IMR-90 (cell line): Measurements from ENCODE around the gene MT1G. TPM values are rescaled to one million over a fixed set of nuclear protein-coding genes. Genes with fewer than 3 reads are reported as not detected.

ENCODE experiments used
- ATAC-seq: fragments of 200-7000 bp; cut with Tn5 transposase; 2 replicates; pipeline ENCODE4 v1.9.1; 2020; ENCODE audit warnings: low read depth, mild to moderate bottlenecking, moderate library complexity
- BruUV-seq: library from RNA; stranded (reverse); fragments of 400-500 nt; replicated peaks from 2 replicates; lab custom pipeline; 2021; lab: Mats Ljungman, UMichigan
- CTCF ChIA-PET: fragments of 300-600 bp; formaldehyde crosslinking; extraction: SDS; loops from one replicate; lab custom pipeline; 2021; ENCODE audit warnings: antibody characterized with exemption; lab: Yijun Ruan, JAX
- POLR2A ChIA-PET: fragments of 300-600 bp; sonication (Branson Sonifier 250); formaldehyde crosslinking; loops from one replicate; lab custom pipeline; 2022; ENCODE audit warnings: antibody characterized with exemption; ENCODE audit not compliant: unreplicated experiment; lab: Charles Lee
- DNase-seq: peaks from one replicate; pipeline ENCODE4 v3.0.0; 2013
- H2AFZ ChIP-seq: replicated peaks from 2 replicates; pipeline ENCODE3; 2013; ENCODE audit warnings: low read length, mild to moderate bottlenecking; ENCODE audit not compliant: poor library complexity
- H2AK5ac ChIP-seq: 2 replicates; pipeline ENCODE4 v1.6.1; 2013; ENCODE audit warnings: low read depth, low read length, inconsistent platforms
- H2AK9ac ChIP-seq: replicated peaks from 2 replicates; pipeline ENCODE3; 2013; ENCODE audit warnings: mild to moderate bottlenecking, low read depth, low read length, moderate library complexity; ENCODE audit not compliant: poor library complexity
- H2BK120ac ChIP-seq: 2 replicates; pipeline ENCODE4 v1.6.1; 2013; ENCODE audit warnings: low read depth, low read length, inconsistent platforms
- H2BK15ac ChIP-seq: 3 replicates; pipeline ENCODE4 v1.6.1; 2013; ENCODE audit warnings: low read depth, low read length, inconsistent platforms
- H2BK20ac ChIP-seq: 2 replicates; pipeline ENCODE4 v1.6.1; 2013; ENCODE audit warnings: low read depth, mild to moderate bottlenecking, inconsistent platforms, low read length, moderate library complexity
- H2BK5ac ChIP-seq: 2 replicates; pipeline ENCODE4 v1.6.1; 2013; ENCODE audit warnings: mild to moderate bottlenecking, low read depth, low read length, inconsistent platforms; ENCODE audit not compliant: poor library complexity, severe bottlenecking
- H3K14ac ChIP-seq: replicated peaks from 2 replicates; pipeline ENCODE4 v1.6.1; 2013; ENCODE audit warnings: low read depth, low read length, inconsistent platforms
- H3K18ac ChIP-seq: 2 replicates; pipeline ENCODE4 v1.6.1; 2013; ENCODE audit warnings: low read depth, low read length, control low read depth
- H3K23ac ChIP-seq: 2 replicates; pipeline ENCODE4 v1.6.1; 2013; ENCODE audit warnings: low read depth, low read length, inconsistent platforms
- H3K27ac ChIP-seq: 2 replicates; pipeline ENCODE4 v1.5.1; 2013; ENCODE audit warnings: mild to moderate bottlenecking, control low read depth, low read length; ENCODE audit not compliant: insufficient read depth
- H3K27me3 ChIP-seq: 2 replicates; pipeline ENCODE4 v1.6.1; 2013; ENCODE audit warnings: low read length; ENCODE audit not compliant: control insufficient read depth, insufficient read depth
- H3K36me3 ChIP-seq: 2 replicates; pipeline ENCODE4 v1.6.1; 2013; ENCODE audit warnings: low read length, mixed read lengths; ENCODE audit not compliant: control insufficient read depth, insufficient read depth
- H3K4ac ChIP-seq: 2 replicates; pipeline ENCODE4 v1.6.1; 2013; ENCODE audit warnings: low read depth, low read length, inconsistent platforms
- H3K4me1 ChIP-seq: 2 replicates; pipeline ENCODE4 v1.6.1; 2013; ENCODE audit warnings: low read length, mixed read lengths; ENCODE audit not compliant: control insufficient read depth, insufficient read depth
- H3K4me2 ChIP-seq: 2 replicates; pipeline ENCODE4 v1.6.1; 2013; ENCODE audit warnings: low read depth, mild to moderate bottlenecking, control low read depth, low read length, moderate library complexity
- H3K4me3 ChIP-seq: 2 replicates; pipeline ENCODE4 v1.5.1; 2013; ENCODE audit warnings: low read depth, mild to moderate bottlenecking, control low read depth, low read length, moderate library complexity; ENCODE audit not compliant: insufficient read depth
- H3K56ac ChIP-seq: 2 replicates; pipeline ENCODE4 v1.6.1; 2013; ENCODE audit warnings: low read length, inconsistent platforms; ENCODE audit not compliant: insufficient read depth; ENCODE audit errors: extremely low read depth
- H3K79me1 ChIP-seq, 2 experiments: 2 replicates each; pipeline ENCODE4 v1.6.1; 2013; ENCODE audit warnings: low read length in 2 of 2, inconsistent platforms in 1 of 2, low read depth in 1 of 2
- H3K9ac ChIP-seq: 2 replicates; pipeline ENCODE4 v1.6.1; 2013; ENCODE audit warnings: low read depth, low read length, control low read depth
- H3K9me1 ChIP-seq: 2 replicates; pipeline ENCODE4 v1.6.1; 2013; ENCODE audit warnings: low read length, inconsistent platforms; ENCODE audit not compliant: insufficient read depth
- H3K9me3 ChIP-seq: 2 replicates; pipeline ENCODE4 v1.6.1; 2013; ENCODE audit warnings: low read length; ENCODE audit not compliant: control insufficient read depth, insufficient read depth
- H4K20me1 ChIP-seq: 2 replicates; pipeline ENCODE4 v1.6.1; 2013; ENCODE audit warnings: low read length, inconsistent platforms; ENCODE audit not compliant: insufficient read depth
- H4K5ac ChIP-seq: 2 replicates; pipeline ENCODE4 v1.6.1; 2013; ENCODE audit warnings: mild to moderate bottlenecking, low read depth, low read length, control low read depth
- H4K8ac ChIP-seq, 2 experiments: 2 replicates each; pipeline ENCODE4 v1.6.1; 2013; ENCODE audit warnings: low read depth in 2 of 2, low read length in 2 of 2, control low read depth in 1 of 2, inconsistent platforms in 1 of 2
- H4K91ac ChIP-seq: 2 replicates; pipeline ENCODE4 v1.6.1; 2013; ENCODE audit warnings: low read depth, low read length, inconsistent platforms; ENCODE audit not compliant: insufficient read depth
- BHLHE40 ChIP-seq: fragments of 150-350 bp; IDR thresholded peaks from 2 replicates; pipeline ENCODE4 v1.6.1; 2016; ENCODE audit warnings: mild to moderate bottlenecking, low read depth, low read length
- CEBPB ChIP-seq: IDR thresholded peaks from 2 replicates; pipeline ENCODE4 v1.6.1; 2012; ENCODE audit warnings: low read depth, low read length, improper control_type of control experiment
- CHD1 ChIP-seq: IDR thresholded peaks from 2 replicates; pipeline ENCODE4 v1.6.1; 2012; ENCODE audit warnings: low read depth, low read length, improper control_type of control experiment
- ELK1 ChIP-seq: fragments of 150-350 bp; IDR thresholded peaks from 2 replicates; pipeline ENCODE4 v1.6.1; 2016; ENCODE audit warnings: low read depth, mild to moderate bottlenecking, low read length, moderate library complexity, borderline replicate concordance
- FOS ChIP-seq: fragments of 150-350 bp; IDR thresholded peaks from 2 replicates; pipeline ENCODE4 v1.6.1; 2016; ENCODE audit warnings: low read depth, low read length
- MAFK ChIP-seq: IDR thresholded peaks from 2 replicates; pipeline ENCODE4 v1.6.1; 2012; ENCODE audit warnings: low read depth, low read length, improper control_type of control experiment
- MAZ ChIP-seq: IDR thresholded peaks from 2 replicates; pipeline ENCODE4 v1.6.1; 2012; ENCODE audit warnings: low read depth, mild to moderate bottlenecking, low read length, improper control_type of control experiment, moderate library complexity, borderline replicate concordance
- NFE2L2 ChIP-seq: fragments of 150-350 bp; IDR thresholded peaks from 2 replicates; pipeline ENCODE4 v1.6.1; 2016; ENCODE audit warnings: low read depth, mild to moderate bottlenecking, low read length
- POLR2A ChIP-seq: IDR thresholded peaks from 2 replicates; pipeline ENCODE4 v1.6.1; 2012; ENCODE audit warnings: mild to moderate bottlenecking, low read depth, low read length
- RAD21 ChIP-seq: IDR thresholded peaks from 2 replicates; pipeline ENCODE4 v1.6.1; 2012; ENCODE audit warnings: low read length, improper control_type of control experiment
- RCOR1 ChIP-seq: IDR thresholded peaks from 2 replicates; pipeline ENCODE4 v1.6.1; 2012; ENCODE audit warnings: mild to moderate bottlenecking, low read length, improper control_type of control experiment; ENCODE audit not compliant: insufficient replicate concordance
- RFX5 ChIP-seq: IDR thresholded peaks from 2 replicates; pipeline ENCODE4 v1.8.0; 2012; ENCODE audit warnings: low read depth, mild to moderate bottlenecking, low read length, moderate library complexity
- SMC3 ChIP-seq: fragments of 150-350 bp; IDR thresholded peaks from 2 replicates; pipeline ENCODE4 v1.6.1; 2016; ENCODE audit warnings: low read depth, mild to moderate bottlenecking, antibody characterized with exemption, low read length, moderate library complexity
- WGBS, 2 experiments: methylation state at CpG; one replicate each; pipeline versions ENCODE4 v1.1.5 to v1.1.7; 2013; ENCODE audit warnings: missing lambda C conversion rate in 2 of 2; ENCODE audit not compliant: insufficient read length in 1 of 2; ENCODE audit errors: extremely low coverage in 2 of 2; 5-methylcytosine and 5-hydroxymethylcytosine counted together
- dilution Hi-C: fragments of 300-500 bp; cut with HindIII; formaldehyde crosslinking; loops from one replicate; pipeline ENCODE4 v1.14.3; 2018; ENCODE audit warnings: low sequenced_read_pairs; ENCODE audit not compliant: unreplicated experiment
- in situ Hi-C: fragments of 300-500 bp; cut with MboI; formaldehyde crosslinking; loops from 3 replicates; pipeline ENCODE4 v1.14.3; 2019; ENCODE audit warnings: low sequenced_read_pairs, inconsistent platforms, mixed read lengths
- intact Hi-C: fragments of 100-400 bp; cut with micrococcal nuclease; formaldehyde crosslinking; loops from 2 replicates; pipeline ENCODE4 v1.10.0; 2022
- polyA plus RNA-seq, 3 experiments: library from polyadenylated mRNA; depleted of rRNA; stranded (reverse); fragments of >200 nt; gene quantifications; 2 replicates each; pipeline ENCODE4 v1.2.3, GENCODE V29; 2012; ENCODE audit warnings: low replicate concordance in 1 of 3
- total RNA-seq: library from RNA; depleted of rRNA; stranded (reverse); fragments of >200 nt; gene quantifications from 2 replicates; pipeline ENCODE4 v1.2.3, GENCODE V29; 2012
- TF ChIP-seq, protein P1 (sequence below): conservative IDR thresholded peaks from 2 replicates; pipeline ENCODE4 v1.5.1; 2012; ENCODE audit warnings: mild to moderate bottlenecking, low read depth, low read length, improper control_type of control experiment

Gene MT1G
- total and polyA plus RNA-seq, 2 of the 4 experiments (the other 2 are of a cell fraction) = 0.48 TPM; not detected in 1

GRCh38 chr16:56675685-56676210 lies 7.9 kb upstream of the MT1G start:
- no peak overlapping the region for H3K14ac ChIP-seq
- peaks cover 4% of the 10 kb centered on the region; the same call in 1 of the 2 replicates for H4K20me1 ChIP-seq
- H3K27me3 ChIP-seq = peaks cover 24% of the 10 kb centered on the region
- H3K36me3 ChIP-seq = no peaks in the 10 kb centered on the region
- CTCF ChIA-PET = no interaction called here
- no peak overlapping the region for H2AK5ac ChIP-seq
- ATAC-seq (no peak), DNase-seq (no peak)
- POLR2A ChIA-PET = no interaction called here
- no CpG with 5 or more reads among the region's 32 CpGs for WGBS, 2 experiments
- TF ChIP-seq CEBPB (no peak), FOS (no peak), CHD1 (no peak), BHLHE40 (no peak), RCOR1 (no peak), MAFK (no peak), MAZ (no peak), POLR2A (no peak), RAD21 (no peak), RFX5 (no peak), NFE2L2 (no peak), SMC3 (no peak), ELK1 (no peak)
- TF ChIP-seq, protein P1, sequence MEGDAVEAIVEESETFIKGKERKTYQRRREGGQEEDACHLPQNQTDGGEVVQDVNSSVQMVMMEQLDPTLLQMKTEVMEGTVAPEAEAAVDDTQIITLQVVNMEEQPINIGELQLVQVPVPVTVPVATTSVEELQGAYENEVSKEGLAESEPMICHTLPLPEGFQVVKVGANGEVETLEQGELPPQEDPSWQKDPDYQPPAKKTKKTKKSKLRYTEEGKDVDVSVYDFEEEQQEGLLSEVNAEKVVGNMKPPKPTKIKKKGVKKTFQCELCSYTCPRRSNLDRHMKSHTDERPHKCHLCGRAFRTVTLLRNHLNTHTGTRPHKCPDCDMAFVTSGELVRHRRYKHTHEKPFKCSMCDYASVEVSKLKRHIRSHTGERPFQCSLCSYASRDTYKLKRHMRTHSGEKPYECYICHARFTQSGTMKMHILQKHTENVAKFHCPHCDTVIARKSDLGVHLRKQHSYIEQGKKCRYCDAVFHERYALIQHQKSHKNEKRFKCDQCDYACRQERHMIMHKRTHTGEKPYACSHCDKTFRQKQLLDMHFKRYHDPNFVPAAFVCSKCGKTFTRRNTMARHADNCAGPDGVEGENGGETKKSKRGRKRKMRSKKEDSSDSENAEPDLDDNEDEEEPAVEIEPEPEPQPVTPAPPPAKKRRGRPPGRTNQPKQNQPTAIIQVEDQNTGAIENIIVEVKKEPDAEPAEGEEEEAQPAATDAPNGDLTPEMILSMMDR = no peak
- no peak overlapping the region for H3K9ac ChIP-seq
- H4K91ac ChIP-seq = no peak overlapping the region
- H3K4me2 ChIP-seq = no peak overlapping the region
- H4K5ac ChIP-seq = no peak overlapping the region
- no peak overlapping the region for H4K8ac ChIP-seq
- no peak overlapping the region for H3K56ac ChIP-seq
- H3K27ac ChIP-seq = no peak overlapping the region
- peaks cover 5% of the 10 kb centered on the region for H3K9me1 ChIP-seq
- no peak overlapping the region for H3K4me3 ChIP-seq
- H3K4me1 ChIP-seq = peaks cover 13% of the 10 kb centered on the region
- dilution Hi-C loops = no loop called here
- no peak overlapping the region for H2BK15ac ChIP-seq
- no peak overlapping the region for H2AK9ac ChIP-seq
- H3K9me3 ChIP-seq = no peaks in the 10 kb centered on the region
- in situ Hi-C loops = no loop called here
- no peak overlapping the region for H3K18ac ChIP-seq
- no peak overlapping the region for H2AFZ ChIP-seq
- no peak overlapping the region for H3K4ac ChIP-seq
- H2BK120ac ChIP-seq = no peak overlapping the region
- BruUV-seq = no TSS peak
- intact Hi-C loops = no loop called here
- H2BK5ac ChIP-seq = no peak overlapping the region
- H3K79me1 ChIP-seq = no peaks in the 10 kb centered on the region
- H2BK20ac ChIP-seq = no peak overlapping the region
- H3K23ac ChIP-seq = no peak overlapping the region
